Inflammatory macrophage treated with lipopolysaccharide for 4 hours (primary cell): ENCODE results near the gene NUDT3.

Experiments used
- DNase-seq: peaks from one replicate; pipeline ENCODE4 v3.0.0-alpha.2; 2020

Gene NUDT3

DNA sequence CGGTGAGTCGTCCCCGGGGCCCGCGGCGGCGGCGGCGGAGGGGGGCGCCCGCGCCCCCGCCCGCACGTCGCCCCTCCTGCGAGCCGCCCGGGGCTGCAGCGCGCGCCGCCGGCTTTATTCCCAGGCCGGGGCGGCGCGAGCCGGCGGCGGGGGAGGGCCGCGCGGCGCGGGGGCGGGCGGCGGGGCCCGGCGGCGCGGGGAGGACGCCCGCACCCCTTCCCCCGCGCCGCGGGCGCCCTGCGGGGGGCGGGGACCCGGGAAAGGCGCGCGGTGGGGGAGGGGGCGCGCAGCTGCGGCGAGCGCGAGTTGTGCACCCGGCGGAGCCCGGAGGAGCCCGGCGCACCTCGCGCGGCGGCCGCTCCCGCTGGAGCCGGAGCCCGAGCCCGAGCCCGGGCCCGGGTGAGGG is 155.2 kb downstream of the NUDT3 start:
- DNase-seq: no peak

DNA sequence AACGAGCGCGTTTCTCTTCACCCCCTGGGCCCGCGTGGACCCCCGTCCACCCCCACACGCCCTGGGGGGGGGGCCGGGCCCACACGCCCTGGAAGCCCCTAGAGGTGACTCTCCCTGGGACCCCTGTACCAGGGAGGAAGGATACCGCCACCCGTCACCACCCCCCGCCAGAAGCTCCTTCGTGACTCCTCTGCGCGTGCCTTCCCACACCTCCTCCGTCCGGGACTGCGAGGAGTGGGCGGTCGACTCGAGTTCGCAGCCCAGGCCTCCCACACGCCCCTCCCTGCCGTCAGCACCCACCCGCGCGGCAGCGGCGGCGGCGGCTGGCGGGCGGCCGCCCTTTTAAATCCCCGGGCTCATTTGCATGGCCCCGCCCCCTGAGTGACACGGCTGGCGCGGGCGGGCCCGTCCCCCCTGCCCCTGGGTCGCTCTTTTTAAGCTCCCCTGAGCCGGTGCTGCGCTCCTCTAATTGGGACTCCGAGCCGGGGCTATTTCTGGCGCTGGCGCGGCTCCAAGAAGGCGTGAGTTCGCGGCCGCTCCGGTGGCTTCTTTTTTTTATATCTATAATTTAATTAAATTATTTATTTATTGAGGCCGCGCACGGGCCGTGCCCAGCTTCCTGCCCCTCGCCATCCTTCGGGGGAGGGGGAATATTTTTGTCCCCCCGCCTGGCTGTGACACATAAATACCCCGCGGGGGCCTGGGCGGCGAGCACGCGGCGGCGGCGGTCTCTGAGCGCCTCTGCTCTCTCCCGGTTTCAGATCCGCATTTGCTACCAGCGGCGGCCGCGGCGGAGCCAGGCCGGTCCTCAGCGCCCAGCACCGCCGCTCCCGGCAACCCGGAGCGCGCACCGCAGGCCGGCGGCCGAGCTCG is 155.8 kb downstream of the NUDT3 start, which contains the start of gene HMGA1:
TSS of gene HMGA1 (plus strand) at position 431 of the 873 bp plus-strand sequence. CDS start 3,908 bp downstream, outside the sequence.
- peak; percentile 86 for DNase-seq

DNA sequence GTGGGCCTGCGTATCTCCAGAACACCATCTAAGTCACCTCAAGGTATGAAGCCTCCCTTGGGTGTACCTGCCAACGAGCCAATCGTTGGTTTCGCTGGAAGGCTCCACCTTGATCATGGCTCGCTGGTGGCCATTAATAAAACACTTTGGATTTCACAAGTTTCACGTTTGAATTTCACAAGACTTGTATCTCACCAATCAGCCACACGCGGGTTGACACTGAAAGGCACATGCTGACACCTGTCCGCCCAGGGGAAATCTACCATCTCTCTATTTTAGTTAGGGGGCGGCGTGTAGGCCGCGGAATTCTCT is 156.4 kb downstream of the NUDT3 start:
- DNase-seq: no peak

DNA sequence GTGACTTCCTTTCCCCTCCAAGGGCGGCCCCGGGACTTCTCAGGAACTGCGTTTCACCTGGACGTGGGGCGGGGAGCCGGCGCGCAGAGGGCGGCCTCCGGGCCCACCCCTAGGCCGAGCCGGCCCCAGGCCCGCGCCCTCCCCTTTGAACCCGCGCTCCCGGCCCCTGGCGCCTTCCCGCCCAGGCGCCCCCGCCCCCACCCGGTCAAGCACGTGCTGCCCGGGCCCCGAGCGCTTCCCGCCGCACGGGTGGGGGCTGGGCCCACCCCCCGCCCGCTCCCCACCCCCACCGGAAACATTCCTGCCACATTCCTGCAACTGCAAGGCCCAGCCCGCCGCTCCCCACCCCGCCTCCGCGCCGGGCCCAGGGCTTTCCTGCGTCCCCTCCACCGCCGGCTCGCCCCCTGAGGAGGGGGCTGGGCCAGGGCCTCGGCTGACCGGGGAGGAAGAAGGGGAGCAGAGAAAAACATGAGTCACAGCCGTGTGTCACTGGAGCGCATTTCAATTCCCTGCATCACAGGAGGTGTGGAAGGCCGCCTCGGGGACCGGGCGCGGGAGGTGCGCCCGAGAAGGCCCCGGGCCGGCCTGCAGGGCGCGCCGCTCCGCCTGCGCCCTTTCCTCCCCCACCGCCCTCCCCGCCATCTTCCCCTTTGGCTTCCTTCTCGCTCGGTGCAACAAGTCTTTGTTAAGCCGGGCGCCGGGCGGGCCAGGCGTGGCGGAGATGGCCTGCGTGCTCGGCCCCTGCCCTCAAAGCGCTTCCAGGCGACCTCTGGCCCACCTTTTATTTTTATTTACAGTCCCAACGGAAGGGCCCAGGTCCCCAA is 156.9 kb downstream of the NUDT3 start:
- peak; percentile 60 for DNase-seq

DNA sequence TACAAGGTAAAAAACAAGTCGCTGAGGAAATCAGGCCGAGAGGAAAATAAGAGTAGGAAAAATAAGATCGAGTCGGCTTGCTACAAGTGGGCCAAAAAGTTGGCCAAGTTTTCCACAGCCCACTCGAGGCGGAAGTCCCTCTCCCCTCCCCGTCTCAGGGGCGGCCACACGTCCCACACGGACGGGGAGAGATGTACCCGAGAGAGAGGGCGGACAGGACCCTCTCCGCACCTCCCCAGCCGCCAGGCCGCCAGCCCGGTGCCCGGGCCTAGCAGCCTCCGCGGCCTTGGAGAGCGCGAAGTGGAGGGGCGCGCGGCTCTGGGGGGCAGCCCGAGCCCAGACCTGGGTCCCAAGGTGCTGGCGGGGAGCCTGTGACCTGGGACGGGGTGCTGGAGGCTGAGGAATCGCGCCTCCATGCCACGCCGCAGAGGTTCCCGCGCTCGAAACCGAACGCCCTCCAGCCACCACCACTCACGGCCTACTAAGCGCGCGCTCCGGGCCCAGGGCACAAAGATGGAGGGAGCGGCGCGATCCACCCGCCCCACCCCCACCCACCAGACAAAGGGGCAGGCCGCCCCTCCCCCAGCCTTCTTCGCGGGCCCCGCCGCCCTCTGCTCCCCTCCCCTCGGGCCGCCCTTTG is 157.7 kb downstream of the NUDT3 start:
- no peak for DNase-seq

DNA sequence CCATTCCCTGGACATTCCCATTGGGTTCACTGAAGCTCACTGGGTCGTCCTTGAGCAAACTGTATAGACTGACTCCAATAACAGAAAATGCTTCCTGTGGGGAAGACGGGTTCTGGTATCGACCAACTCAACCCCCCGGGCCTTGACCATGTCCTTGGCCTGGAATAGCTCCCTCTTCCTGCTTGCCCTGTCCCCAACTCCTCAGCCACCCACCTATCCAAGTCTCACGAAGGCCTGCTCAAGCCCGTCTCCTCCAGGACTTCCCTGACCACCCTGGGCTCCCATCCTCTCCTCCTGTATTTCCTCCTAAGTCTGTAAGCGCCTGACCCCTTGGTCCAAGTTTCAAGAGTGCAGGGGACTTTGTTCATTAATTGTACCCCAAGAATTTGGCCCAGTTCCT is 158.6 kb downstream of the NUDT3 start:
- DNase-seq: no peak

DNA sequence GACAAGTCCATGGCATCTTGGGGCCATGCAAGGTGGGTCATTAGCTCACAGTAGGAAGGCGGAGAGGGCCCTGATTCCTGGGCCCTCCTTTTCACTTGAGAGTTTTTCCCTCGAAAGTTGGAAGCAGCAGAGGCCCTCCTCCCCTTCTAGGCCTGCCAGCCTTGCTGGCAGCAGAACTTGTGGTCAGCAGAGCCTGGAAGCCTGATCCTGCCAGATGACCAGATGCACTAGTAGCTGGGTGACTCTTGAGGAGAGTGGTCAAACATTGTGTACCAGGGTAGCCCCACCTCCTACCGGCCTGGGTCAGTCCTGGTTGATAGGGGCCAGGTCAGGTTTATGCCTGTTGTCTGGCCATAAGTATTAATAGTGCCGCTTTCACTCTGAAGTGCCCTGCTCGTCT is 159.6 kb downstream of the NUDT3 start:
- no peak for DNase-seq

DNA sequence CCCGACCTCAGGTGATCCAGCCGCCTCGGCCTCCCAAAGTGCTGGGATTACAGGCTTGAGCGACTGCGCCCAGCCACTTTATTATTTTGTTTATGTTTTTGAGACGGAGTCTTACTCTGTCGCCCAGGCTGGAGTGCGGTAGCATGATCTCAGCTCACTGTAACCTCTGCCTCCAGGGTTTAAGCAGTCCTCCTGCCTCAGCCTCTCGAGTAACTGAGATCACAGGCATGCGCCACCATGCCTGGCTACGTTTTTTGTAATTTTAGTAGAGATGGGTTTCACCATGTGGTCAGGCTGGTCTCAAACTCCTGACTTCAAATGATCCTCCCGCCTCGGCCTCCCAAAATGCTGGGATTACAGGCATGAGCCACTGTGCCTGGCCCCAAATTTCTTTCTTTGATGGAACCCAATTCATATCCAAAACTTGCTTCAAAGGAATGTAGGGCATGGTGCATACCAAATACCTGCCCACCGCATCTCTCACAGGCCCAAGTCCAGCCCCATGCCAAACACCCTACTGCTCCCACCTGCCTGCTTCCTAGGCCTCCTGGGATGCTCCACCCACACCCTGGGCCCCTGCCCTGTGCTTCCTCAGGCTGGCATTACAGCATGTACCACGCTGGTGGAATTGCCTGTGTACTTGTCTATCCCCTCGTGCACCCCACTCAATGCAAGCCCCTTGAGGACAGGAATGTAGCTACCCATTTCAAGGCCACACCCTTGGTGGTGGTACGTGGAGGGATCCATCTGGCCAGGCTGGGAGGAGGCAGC is 160.7 kb downstream of the NUDT3 start:
- DNase-seq: no peak

DNA sequence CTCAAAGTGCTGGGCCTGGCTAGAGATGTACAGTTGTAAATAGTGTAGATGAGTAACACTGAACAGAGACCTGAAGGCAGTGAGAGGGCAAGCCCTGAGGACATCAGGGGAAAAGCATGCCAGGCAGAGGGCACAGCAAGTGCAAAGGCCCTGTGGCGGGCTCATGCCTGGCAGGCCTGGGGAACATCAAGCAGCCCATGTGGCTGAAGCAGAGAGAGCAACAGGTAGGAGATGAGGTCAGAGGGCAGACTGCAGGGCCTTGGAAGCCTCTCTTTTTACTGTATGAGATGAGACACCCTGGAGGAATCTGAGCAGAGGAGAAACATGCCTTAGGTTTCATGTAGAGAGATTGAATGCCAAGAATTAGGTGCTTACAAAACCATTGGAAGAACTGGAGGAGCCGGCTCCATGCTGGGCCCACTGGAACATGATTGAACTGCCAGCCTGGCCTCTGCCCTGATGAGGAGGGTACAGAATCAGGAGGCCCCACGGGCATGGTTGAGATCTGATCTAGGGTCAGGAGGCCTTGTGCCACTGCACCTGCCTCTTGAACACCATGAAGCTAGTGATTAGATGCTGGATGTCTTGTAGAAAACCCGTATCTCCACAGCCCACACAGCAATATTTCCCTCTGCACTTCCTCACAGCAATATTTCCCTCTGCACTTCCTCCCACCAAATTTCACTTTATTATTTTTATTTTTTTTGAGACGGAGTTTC is 161.7 kb downstream of the NUDT3 start:
- DNase-seq: peak; percentile 58

DNA sequence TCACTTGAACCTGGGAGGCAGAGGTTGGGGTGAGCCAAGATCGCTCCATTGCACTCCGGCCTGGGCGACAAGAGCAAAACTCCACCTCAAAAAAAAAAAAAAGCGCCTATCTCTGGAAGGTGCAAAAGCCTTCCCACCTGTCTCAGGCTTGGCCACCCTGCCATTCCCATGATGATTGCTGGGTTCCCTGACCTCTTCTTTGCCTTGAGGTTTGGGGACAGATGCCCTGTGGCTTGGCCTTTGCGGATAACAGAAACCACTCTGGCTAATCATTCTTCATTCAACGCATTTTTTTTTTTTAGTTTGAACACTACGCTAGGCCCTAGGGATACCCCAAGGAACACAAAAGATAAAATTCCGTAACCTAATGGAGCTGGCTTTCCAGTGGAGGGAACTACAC is 162.6 kb downstream of the NUDT3 start:
- DNase-seq: no peak
